ENCODE data around the gene MUS81. TPM values are rescaled to one million over a fixed set of nuclear protein-coding genes. Genes with fewer than 3 reads are reported as not detected.

Gene MUS81
- total and polyA plus RNA-seq, 2 of the 13 experiments (the other 11 are each of a cell fraction or from before 2014, with no cell fraction given): 25.6 to 30.2 TPM

GRCh38 chr11:65888163-65888814 lies 28.1 kb downstream of the MUS81 start, which contains the start of gene FIBP (continued):
- TF ChIP-seq ZNF142 (CRISPR knock-in tag; IDR thresholded peaks at IDR 0.05): no peak
- no peak for TF ChIP-seq NPAS2 (CRISPR knock-in tag; IDR thresholded peaks at IDR 0.05; ENCODE audit: borderline replicate concordance)
- TF ChIP-seq ZNF24 (IDR thresholded peaks at IDR 0.05): no peak
- no peak for TF ChIP-seq NR0B2 (CRISPR knock-in tag; IDR thresholded peaks at IDR 0.05)
- 0 out of 2 replicates have a peak, but pooled peaks have one; percentile 68 for TF ChIP-seq GFI1 (CRISPR knock-in tag; IDR thresholded peaks at IDR 0.05; ENCODE audit: borderline replicate concordance)
- TF ChIP-seq MXD4 (CRISPR knock-in tag; IDR thresholded peaks at IDR 0.05): no peak; the same call in 1 of the 2 replicates
- TF ChIP-seq ZNF720 (CRISPR knock-in tag; IDR thresholded peaks at IDR 0.05): no peak
- TF ChIP-seq ZNF746 (CRISPR knock-in tag; IDR thresholded peaks at IDR 0.05): no peak
- TF ChIP-seq NCOA1 (CRISPR knock-in tag; IDR thresholded peaks at IDR 0.05): 0 out of 2 replicates have a peak, but pooled peaks have one; percentile 37
- TF ChIP-seq PCBP2 (optimal IDR thresholded peaks at IDR 0.05; ENCODE audit: low read depth, low read length, poor library complexity, severe bottlenecking): no peak
- no peak for TF ChIP-seq PRMT3 (CRISPR knock-in tag; IDR thresholded peaks at IDR 0.05; ENCODE audit: borderline replicate concordance, low read depth)
- no peak for TF ChIP-seq ZNF788 (CRISPR knock-in tag; IDR thresholded peaks at IDR 0.05; ENCODE audit: borderline replicate concordance)
- no peak; the same call in 1 of the 2 replicates for TF ChIP-seq MAF1 (CRISPR knock-in tag; IDR thresholded peaks at IDR 0.05; ENCODE audit: borderline replicate concordance)
- no peak for TF ChIP-seq SMAD9 (CRISPR knock-in tag; IDR thresholded peaks at IDR 0.05)
- TF ChIP-seq THYN1 (CRISPR knock-in tag; IDR thresholded peaks at IDR 0.05; ENCODE audit: borderline replicate concordance, low read depth): no peak
- peak; percentile 96 to 97 for TF ChIP-seq HMGXB4 (CRISPR knock-in tag; IDR thresholded peaks at IDR 0.05; ENCODE audit: borderline replicate concordance in 1 of 2, low read depth in 1 of 2)
- TF ChIP-seq ZBTB34 (CRISPR knock-in tag; IDR thresholded peaks at IDR 0.05): no peak
- peak; percentile 59; the same call in 1 of the 2 replicates for TF ChIP-seq NFKB2 (CRISPR knock-in tag; IDR thresholded peaks at IDR 0.05; ENCODE audit: borderline replicate concordance)

Data from HepG2 (cell line).